ENCODE results near the gene BTBD18.
A peak's percentile ranks its signal among the peaks of the same experiment; 100 is the strongest.

The BTBD18 gene

DNA sequence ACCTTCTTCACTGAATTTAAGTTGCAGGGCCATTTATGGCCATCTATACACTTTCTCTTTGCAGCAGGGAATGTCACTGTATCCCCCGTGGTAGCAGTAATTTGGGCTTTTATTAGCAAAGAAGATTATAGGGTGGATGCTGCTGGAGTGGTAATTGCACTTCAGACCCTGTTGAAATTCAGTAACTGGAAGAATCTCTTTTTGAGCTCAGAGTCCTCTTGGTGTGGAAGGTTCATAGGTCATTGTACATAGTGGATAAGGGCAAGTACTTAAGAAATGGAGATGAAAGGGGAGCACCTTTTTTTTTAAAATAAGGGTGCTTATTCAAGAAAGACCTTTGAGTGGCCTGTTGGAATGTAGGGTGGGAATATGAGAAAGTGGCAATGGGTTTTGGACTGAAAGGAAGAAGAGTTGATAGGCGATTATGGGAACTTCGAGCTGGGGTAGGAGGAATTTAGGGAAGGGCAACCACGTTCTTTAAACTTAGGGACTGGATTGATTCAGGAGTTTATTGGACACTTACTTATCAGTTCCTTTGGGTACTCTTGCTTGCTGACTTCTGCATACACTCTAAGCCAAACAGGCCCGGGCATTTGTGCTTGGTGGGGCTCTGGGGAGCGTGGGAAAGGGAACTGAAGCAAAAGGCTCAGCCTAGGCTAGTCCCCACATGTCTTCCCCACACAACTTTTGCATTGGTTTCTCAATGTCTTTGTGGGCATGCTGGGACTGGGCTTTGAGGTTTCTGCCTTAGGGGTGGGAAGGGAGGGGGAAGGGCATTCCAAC is 36.5 kb upstream of the BTBD18 start:
- no peak overlapping the region for H3K27ac ChIP-seq (ENCODE audit: low read depth, low read length)
- no peak overlapping the region for H3K9ac ChIP-seq (ENCODE audit: low read length in 5 of 5)
- peaks cover 0 to 12% (median 11%) of the 10 kb centered on the region in 5 donors for H3K36me3 ChIP-seq (ENCODE audit: control insufficient read depth in 5 of 5, insufficient read depth in 5 of 5, low read length in 5 of 5)
- no peaks in the 10 kb centered on the region for H3K27me3 ChIP-seq (ENCODE audit: control insufficient read depth in 5 of 5, insufficient read depth in 4 of 5, low read length in 5 of 5)
- H3K9me3 ChIP-seq (ENCODE audit: control insufficient read depth in 5 of 5, low read length in 5 of 5) = no peaks in the 10 kb centered on the region
- no peak overlapping the region for H3K4me3 ChIP-seq (ENCODE audit: low read depth in 1 of 5, low read length in 5 of 5)
- peaks cover 12 to 76% (median 37%) of the 10 kb centered on the region in 5 donors for H3K4me1 ChIP-seq (ENCODE audit: control insufficient read depth in 5 of 5, insufficient read depth in 5 of 5, low read length in 5 of 5)

GRCh38 chr11:57787006-57787604 is 35.5 kb upstream of the BTBD18 start:
- no peak overlapping the region for H3K9ac ChIP-seq (ENCODE audit: low read length in 5 of 5)
- peak overlapping the region; percentile 11 for H3K27ac ChIP-seq (ENCODE audit: low read depth, low read length)
- H3K4me3 ChIP-seq (ENCODE audit: low read depth in 1 of 5, low read length in 5 of 5) = no peak overlapping the region
- peaks cover 8 to 73% (median 39%) of the 10 kb centered on the region in 5 donors for H3K4me1 ChIP-seq (ENCODE audit: control insufficient read depth in 5 of 5, insufficient read depth in 5 of 5, low read length in 5 of 5)
- no peaks in the 10 kb centered on the region for H3K27me3 ChIP-seq (ENCODE audit: control insufficient read depth in 5 of 5, insufficient read depth in 4 of 5, low read length in 5 of 5)
- H3K9me3 ChIP-seq (ENCODE audit: control insufficient read depth in 5 of 5, low read length in 5 of 5) = no peaks in the 10 kb centered on the region
- H3K36me3 ChIP-seq (ENCODE audit: control insufficient read depth in 5 of 5, insufficient read depth in 5 of 5, low read length in 5 of 5) = peaks cover 0 to 11% (median 9%) of the 10 kb centered on the region in 5 donors

DNA sequence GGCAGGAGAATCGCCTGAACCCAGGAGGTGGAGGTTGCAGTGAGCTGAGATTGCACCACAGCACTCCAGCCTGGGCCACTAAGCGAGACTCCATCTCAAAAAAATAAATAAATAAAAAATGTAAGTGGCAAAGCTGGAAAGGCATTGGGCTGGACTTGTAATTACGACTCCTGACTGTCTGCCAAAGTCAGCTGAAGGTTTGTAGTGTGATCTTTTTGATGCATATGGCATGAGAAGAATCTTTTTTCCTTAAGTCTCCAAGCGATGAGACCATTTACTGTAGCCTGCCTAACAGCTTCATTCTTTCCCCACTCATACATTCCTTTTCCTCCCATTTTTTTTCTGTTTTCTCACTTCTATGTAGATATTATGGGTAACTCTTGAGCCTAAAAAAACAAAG is 34.8 kb upstream of the BTBD18 start:
- no peak overlapping the region for H3K9ac ChIP-seq (ENCODE audit: low read length in 5 of 5)
- H3K4me3 ChIP-seq (ENCODE audit: low read depth in 1 of 5, low read length in 5 of 5) = no peak overlapping the region
- H3K27me3 ChIP-seq (ENCODE audit: control insufficient read depth in 5 of 5, insufficient read depth in 4 of 5, low read length in 5 of 5) = no peaks in the 10 kb centered on the region
- no peak overlapping the region for H3K27ac ChIP-seq (ENCODE audit: low read depth, low read length)
- peaks cover 4 to 73% (median 39%) of the 10 kb centered on the region in 5 donors for H3K4me1 ChIP-seq (ENCODE audit: control insufficient read depth in 5 of 5, insufficient read depth in 5 of 5, low read length in 5 of 5)
- H3K36me3 ChIP-seq (ENCODE audit: control insufficient read depth in 5 of 5, insufficient read depth in 5 of 5, low read length in 5 of 5) = peaks cover 0 to 4% (median 3%) of the 10 kb centered on the region in 5 donors
- H3K9me3 ChIP-seq (ENCODE audit: control insufficient read depth in 5 of 5, low read length in 5 of 5) = no peaks in the 10 kb centered on the region

DNA sequence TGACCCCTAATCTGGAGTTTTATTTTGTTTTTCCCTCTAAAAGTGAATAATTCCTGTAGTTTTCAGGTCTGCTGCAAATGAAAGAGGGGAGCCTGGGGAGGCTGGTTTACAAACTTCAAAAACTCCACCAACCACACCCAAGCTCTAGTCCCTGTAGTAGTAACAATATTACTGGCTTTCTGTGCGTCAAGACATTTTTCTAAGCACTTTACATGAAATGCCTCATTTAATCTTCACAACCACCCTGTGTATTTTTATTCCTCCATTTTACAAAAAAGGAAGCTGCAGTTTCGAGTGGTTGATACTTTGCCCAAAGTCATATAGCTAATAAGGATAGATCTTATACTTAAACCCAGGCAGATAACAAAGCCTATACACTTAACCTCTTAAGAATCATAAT is 33.5 kb upstream of the BTBD18 start:
- Histone ChIP-seq H3K9me3 (ENCODE audit: control insufficient read depth in 5 of 5, low read length in 5 of 5) (no peaks in the 10 kb centered on the region), H3K36me3 (ENCODE audit: control insufficient read depth in 5 of 5, insufficient read depth in 5 of 5, low read length in 5 of 5) (peaks cover 0 to 3% (median 0%) of the 10 kb centered on the region in 5 donors), H3K4me1 (ENCODE audit: control insufficient read depth in 5 of 5, insufficient read depth in 5 of 5, low read length in 5 of 5) (peaks cover 4 to 76% (median 43%) of the 10 kb centered on the region in 5 donors), H3K27ac (ENCODE audit: low read depth, low read length) (no peak overlapping the region), H3K27me3 (ENCODE audit: control insufficient read depth in 5 of 5, insufficient read depth in 4 of 5, low read length in 5 of 5) (no peaks in the 10 kb centered on the region), H3K4me3 (ENCODE audit: low read depth in 1 of 5, low read length in 5 of 5) (no peak overlapping the region), H3K9ac (ENCODE audit: low read length in 5 of 5) (no peak overlapping the region)

DNA sequence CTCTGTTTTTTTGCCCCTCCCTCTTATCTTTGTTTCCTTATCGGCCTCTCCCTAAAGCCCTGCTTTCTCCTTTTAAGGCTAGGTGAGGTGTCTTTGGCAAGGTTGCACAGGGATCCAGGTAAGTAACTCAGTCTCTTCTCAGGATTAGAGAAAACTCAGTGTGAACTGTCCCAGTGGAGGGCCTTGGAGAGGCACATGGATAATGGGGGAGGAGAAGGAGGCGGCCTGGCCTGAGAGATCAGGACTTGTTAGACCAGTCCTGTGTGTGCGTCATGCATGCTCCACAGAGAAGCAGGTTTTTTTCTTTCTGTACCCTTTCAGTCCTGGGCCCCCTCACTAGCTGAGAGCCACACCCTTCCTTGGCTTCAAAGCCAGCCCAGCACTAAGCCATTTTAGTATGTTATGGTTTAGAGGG is 29.9 kb upstream of the BTBD18 start:
- no peaks in the 10 kb centered on the region for H3K9me3 ChIP-seq (ENCODE audit: control insufficient read depth in 5 of 5, low read length in 5 of 5)
- H3K4me1 ChIP-seq (ENCODE audit: control insufficient read depth in 5 of 5, insufficient read depth in 5 of 5, low read length in 5 of 5) = peaks cover 10 to 81% (median 53%) of the 10 kb centered on the region in 5 donors
- H3K36me3 ChIP-seq (ENCODE audit: control insufficient read depth in 5 of 5, insufficient read depth in 5 of 5, low read length in 5 of 5) = peaks cover 0 to 3% (median 0%) of the 10 kb centered on the region in 5 donors
- H3K27ac ChIP-seq (ENCODE audit: low read depth, low read length) = peak overlapping the region; percentile 57
- peak overlapping the region in 2 of 5 donors; percentile 30 to 57 for H3K9ac ChIP-seq (ENCODE audit: low read length in 5 of 5)
- H3K4me3 ChIP-seq (ENCODE audit: low read depth in 1 of 5, low read length in 5 of 5) = no peak overlapping the region
- H3K27me3 ChIP-seq (ENCODE audit: control insufficient read depth in 5 of 5, insufficient read depth in 4 of 5, low read length in 5 of 5) = no peaks in the 10 kb centered on the region

GRCh38 chr11:57779276-57779675 is 27.7 kb upstream of the BTBD18 start:
- H3K9ac ChIP-seq (ENCODE audit: low read length in 5 of 5) = peak overlapping the region in 4 of 5 donors; percentile 39 to 73 (median 55)
- no peaks in the 10 kb centered on the region for H3K9me3 ChIP-seq (ENCODE audit: control insufficient read depth in 5 of 5, low read length in 5 of 5)
- H3K4me1 ChIP-seq (ENCODE audit: control insufficient read depth in 5 of 5, insufficient read depth in 5 of 5, low read length in 5 of 5) = peaks cover 14 to 83% (median 71%) of the 10 kb centered on the region in 5 donors
- no peaks in the 10 kb centered on the region for H3K27me3 ChIP-seq (ENCODE audit: control insufficient read depth in 5 of 5, insufficient read depth in 4 of 5, low read length in 5 of 5)
- H3K4me3 ChIP-seq (ENCODE audit: low read depth in 1 of 5, low read length in 5 of 5) = peak overlapping the region in 3 of 5 donors; percentile 7 to 26 (median 23)
- H3K36me3 ChIP-seq (ENCODE audit: control insufficient read depth in 5 of 5, insufficient read depth in 5 of 5, low read length in 5 of 5) = peaks cover 0 to 3% (median 0%) of the 10 kb centered on the region in 5 donors
- peak overlapping the region; percentile 91 for H3K27ac ChIP-seq (ENCODE audit: low read depth, low read length)

- Histone ChIP-seq H3K9ac (ENCODE audit: low read length in 5 of 5) (peak overlapping the region; percentile 39 to 73 (median 55)), H3K27me3 (ENCODE audit: control insufficient read depth in 5 of 5, insufficient read depth in 4 of 5, low read length in 5 of 5) (no peaks in the 10 kb centered on the region), H3K9me3 (ENCODE audit: control insufficient read depth in 5 of 5, low read length in 5 of 5) (no peaks in the 10 kb centered on the region), H3K27ac (ENCODE audit: low read depth, low read length) (peak overlapping the region; percentile 91), H3K4me1 (ENCODE audit: control insufficient read depth in 5 of 5, insufficient read depth in 5 of 5, low read length in 5 of 5) (peaks cover 15 to 87% (median 75%) of the 10 kb centered on the region in 5 donors), H3K36me3 (ENCODE audit: control insufficient read depth in 5 of 5, insufficient read depth in 5 of 5, low read length in 5 of 5) (peaks cover 0 to 3% (median 0%) of the 10 kb centered on the region in 5 donors), H3K4me3 (ENCODE audit: low read depth in 1 of 5, low read length in 5 of 5) (peak overlapping the region; percentile 23 to 57 (median 30))
These were observed 26.9 kb upstream of the BTBD18 start for GRCh38 chr11:57778318-57779037.

- Histone ChIP-seq H3K27ac (ENCODE audit: low read depth, low read length) (peak overlapping the region; percentile 91), H3K27me3 (ENCODE audit: control insufficient read depth in 5 of 5, insufficient read depth in 4 of 5, low read length in 5 of 5) (no peaks in the 10 kb centered on the region), H3K9me3 (ENCODE audit: control insufficient read depth in 5 of 5, low read length in 5 of 5) (no peaks in the 10 kb centered on the region), H3K9ac (ENCODE audit: low read length in 5 of 5) (peak overlapping the region in 4 of 5 donors; percentile 7 to 73 (median 43)), H3K4me1 (ENCODE audit: control insufficient read depth in 5 of 5, insufficient read depth in 5 of 5, low read length in 5 of 5) (peaks cover 15 to 91% (median 75%) of the 10 kb centered on the region in 5 donors), H3K4me3 (ENCODE audit: low read depth in 1 of 5, low read length in 5 of 5) (peak overlapping the region in 4 of 5 donors; percentile 23 to 57 (median 34)), H3K36me3 (ENCODE audit: control insufficient read depth in 5 of 5, insufficient read depth in 5 of 5, low read length in 5 of 5) (peaks cover 0 to 3% (median 0%) of the 10 kb centered on the region in 5 donors)
These were observed 26.3 kb upstream of the BTBD18 start for GRCh38 chr11:57777969-57778317.

DNA sequence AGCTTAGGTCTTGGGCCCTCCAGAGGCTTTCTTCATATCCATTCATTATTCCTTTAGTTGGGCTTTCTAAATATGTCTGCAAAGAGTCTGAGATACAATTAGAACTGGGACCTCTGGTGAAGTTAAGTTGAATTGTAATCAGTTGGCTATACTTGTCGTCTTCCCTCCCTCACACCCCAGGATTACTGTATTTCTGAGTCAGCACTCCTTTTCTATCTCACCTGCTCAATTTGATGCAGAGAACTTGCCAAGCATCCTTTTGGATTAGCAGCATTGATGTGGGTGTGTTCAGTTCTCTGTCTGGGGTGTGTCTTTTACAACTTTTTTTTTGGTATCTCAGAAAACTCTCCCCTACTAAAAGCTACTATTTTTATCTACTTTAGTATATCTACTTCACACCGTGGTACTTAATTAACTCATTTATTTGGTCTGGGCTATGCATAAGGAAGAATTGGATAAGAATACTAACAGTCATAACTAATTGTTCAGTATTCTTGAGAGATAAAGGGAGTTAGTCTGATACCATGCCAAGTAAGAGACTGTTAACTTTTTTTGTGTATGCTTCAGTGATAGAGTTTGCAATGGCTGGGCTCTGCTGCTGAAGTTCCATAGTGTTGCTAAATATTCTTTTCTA is 25.1 kb upstream of the BTBD18 start:
- H3K4me1 ChIP-seq (ENCODE audit: control insufficient read depth in 5 of 5, insufficient read depth in 5 of 5, low read length in 5 of 5) = peaks cover 18 to 91% (median 76%) of the 10 kb centered on the region in 5 donors
- peaks cover 0 to 3% (median 0%) of the 10 kb centered on the region in 5 donors for H3K36me3 ChIP-seq (ENCODE audit: control insufficient read depth in 5 of 5, insufficient read depth in 5 of 5, low read length in 5 of 5)
- peak overlapping the region in 3 of 5 donors; percentile 43 to 46 (median 43) for H3K4me3 ChIP-seq (ENCODE audit: low read depth in 1 of 5, low read length in 5 of 5)
- H3K9me3 ChIP-seq (ENCODE audit: control insufficient read depth in 5 of 5, low read length in 5 of 5) = no peaks in the 10 kb centered on the region
- no peaks in the 10 kb centered on the region for H3K27me3 ChIP-seq (ENCODE audit: control insufficient read depth in 5 of 5, insufficient read depth in 4 of 5, low read length in 5 of 5)
- peak overlapping the region; percentile 91 for H3K27ac ChIP-seq (ENCODE audit: low read depth, low read length)
- H3K9ac ChIP-seq (ENCODE audit: low read length in 5 of 5) = peak overlapping the region in 1 of 5 donors; percentile 33

All from subcutaneous abdominal adipose tissue (tissue), 5 donors.